ENCODE measurements around the gene FAM209B. TPM values are rescaled to one million over a fixed set of nuclear protein-coding genes. Genes with fewer than 3 reads are reported as not detected.

The FAM209B gene
- total RNA-seq, 6 experiments from 2014 or later = 0.44 TPM; not detected in 5

DNA sequence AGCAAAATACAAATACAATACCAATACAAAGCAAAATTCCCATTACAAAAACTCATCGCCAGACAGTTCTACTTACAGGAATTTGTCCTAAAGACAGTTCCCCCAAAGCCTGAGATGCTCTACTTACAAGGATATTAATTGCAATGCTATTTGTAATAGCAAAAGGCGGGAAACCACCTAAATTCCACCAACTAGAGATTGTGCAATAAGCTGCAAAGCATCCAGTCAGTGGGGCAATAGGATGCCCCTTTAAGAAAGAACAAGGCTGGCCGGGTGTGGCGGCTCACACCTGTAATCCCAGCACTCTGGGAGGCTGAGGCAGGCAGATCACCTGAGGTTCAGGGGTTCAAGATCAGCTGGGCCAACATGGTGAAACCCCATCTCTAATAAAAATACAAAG, 39.1 kb downstream of the FAM209B start:
- intact Hi-C loops (cut with DNase I) = no loop called here
- Histone ChIP-seq H3K9me3 (no peaks in the 10 kb centered on the region), H3K36me3 (no peaks in the 10 kb centered on the region), H3K27ac (no peak overlapping the region), H3K4me1 (no peaks in the 10 kb centered on the region), H3K27me3 (no peaks in the 10 kb centered on the region), H3K4me3 (no peak overlapping the region)
- no peak for DNase-seq
- 78% methylated on average over 4 of the region's 4 CpGs for WGBS (ENCODE audit: insufficient coverage, low coverage, low lambda C conversion rate, missing lambda C conversion rate)
- TF ChIP-seq POLR2A (IDR thresholded peaks at IDR 0.05) (no peak), CTCF (IDR thresholded peaks at IDR 0.05) (no peak)
- ATAC-seq = no peak

- DNase-seq (no peak), ATAC-seq (no peak)
- H3K4me3 ChIP-seq = no peak overlapping the region
- H3K36me3 ChIP-seq = no peaks in the 10 kb centered on the region
- no peaks in the 10 kb centered on the region for H3K4me1 ChIP-seq
- 30% methylated on average over 2 of the region's 5 CpGs for WGBS (ENCODE audit: insufficient coverage, low coverage, low lambda C conversion rate, missing lambda C conversion rate)
- no peak overlapping the region for H3K27ac ChIP-seq
- intact Hi-C loops (cut with DNase I) = no loop called here
- no peaks in the 10 kb centered on the region for H3K9me3 ChIP-seq
- H3K27me3 ChIP-seq = no peaks in the 10 kb centered on the region
- TF ChIP-seq CTCF (IDR thresholded peaks at IDR 0.05) (no peak), POLR2A (IDR thresholded peaks at IDR 0.05) (no peak)
Observed at GRCh38 chr20:56573986-56574385, 40.9 kb downstream of the FAM209B start.

GRCh38 chr20:56574531-56575142, 41.6 kb downstream of the FAM209B start:
- Histone ChIP-seq H3K9me3 (no peaks in the 10 kb centered on the region), H3K4me1 (no peaks in the 10 kb centered on the region), H3K27me3 (no peaks in the 10 kb centered on the region), H3K27ac (no peak overlapping the region), H3K4me3 (no peak overlapping the region), H3K36me3 (no peaks in the 10 kb centered on the region)
- WGBS (ENCODE audit: insufficient coverage, low coverage, low lambda C conversion rate, missing lambda C conversion rate) = 58% methylated on average over 5 of the region's 10 CpGs
- intact Hi-C loops (cut with DNase I) = no loop called here
- ATAC-seq (no peak), DNase-seq (no peak)
- TF ChIP-seq CTCF (IDR thresholded peaks at IDR 0.05) (no peak), POLR2A (IDR thresholded peaks at IDR 0.05) (no peak)

DNA sequence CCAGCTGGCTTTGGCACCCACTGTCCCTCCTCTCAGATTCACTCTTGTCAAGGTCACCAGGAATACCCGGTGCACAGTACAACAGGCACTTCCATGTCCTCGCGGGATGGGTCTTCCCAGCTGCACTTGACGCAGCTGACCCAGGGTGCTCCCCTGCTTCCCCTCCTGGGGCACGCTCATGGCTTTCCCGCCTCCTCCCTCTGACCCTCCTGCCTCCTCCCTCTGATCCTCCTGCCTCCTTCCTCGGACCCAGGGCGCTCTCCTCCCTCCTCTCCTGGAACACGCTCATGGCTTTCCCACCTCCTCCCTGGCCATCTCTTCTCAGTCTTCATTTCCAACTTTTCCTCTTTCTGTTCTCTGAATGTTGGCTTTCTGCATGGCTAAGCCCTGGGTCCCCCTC, 42.1 kb downstream of the FAM209B start:
- H3K27me3 ChIP-seq = no peaks in the 10 kb centered on the region
- H3K27ac ChIP-seq = no peak overlapping the region
- no peaks in the 10 kb centered on the region for H3K36me3 ChIP-seq
- WGBS (ENCODE audit: insufficient coverage, low coverage, low lambda C conversion rate, missing lambda C conversion rate) = 54% methylated on average over 6 of the region's 9 CpGs
- DNase-seq = no peak
- ATAC-seq = no peak
- no peaks in the 10 kb centered on the region for H3K9me3 ChIP-seq
- intact Hi-C loops (cut with DNase I) = no loop called here
- H3K4me3 ChIP-seq = no peak overlapping the region
- no peak for TF ChIP-seq CTCF (IDR thresholded peaks at IDR 0.05)
- TF ChIP-seq POLR2A (IDR thresholded peaks at IDR 0.05) = no peak
- no peaks in the 10 kb centered on the region for H3K4me1 ChIP-seq

- intact Hi-C loops (cut with DNase I) = no loop called here
- 52% methylated on average over 4 of the region's 4 CpGs for WGBS (ENCODE audit: insufficient coverage, low coverage, low lambda C conversion rate, missing lambda C conversion rate)
Observed at GRCh38 chr20:56575961-56576360, 42.9 kb downstream of the FAM209B start.

More at GRCh38 chr20:56575961-56576360, 42.9 kb downstream of the FAM209B start:
- no peaks in the 10 kb centered on the region for H3K27me3 ChIP-seq
- TF ChIP-seq CTCF (IDR thresholded peaks at IDR 0.05) (no peak), POLR2A (IDR thresholded peaks at IDR 0.05) (no peak)
- no peaks in the 10 kb centered on the region for H3K9me3 ChIP-seq
- no peak for ATAC-seq
- no peak overlapping the region for H3K4me3 ChIP-seq
- no peak for DNase-seq
- no peak overlapping the region for H3K27ac ChIP-seq
- no peaks in the 10 kb centered on the region for H3K4me1 ChIP-seq
- H3K36me3 ChIP-seq = no peaks in the 10 kb centered on the region
